ENCODE measurements around the gene VAC14. TPM values are rescaled to one million over a fixed set of nuclear protein-coding genes. Genes with fewer than 3 reads are reported as not detected.
"Not testable (repeated sequence)": the region's sequence is repeated elsewhere in the genome, so short reads cannot be mapped to it uniquely, and the experiment has no call there.

Gene VAC14
- total RNA-seq, 1 experiment from 2014 or later = 35.3 TPM

DNA sequence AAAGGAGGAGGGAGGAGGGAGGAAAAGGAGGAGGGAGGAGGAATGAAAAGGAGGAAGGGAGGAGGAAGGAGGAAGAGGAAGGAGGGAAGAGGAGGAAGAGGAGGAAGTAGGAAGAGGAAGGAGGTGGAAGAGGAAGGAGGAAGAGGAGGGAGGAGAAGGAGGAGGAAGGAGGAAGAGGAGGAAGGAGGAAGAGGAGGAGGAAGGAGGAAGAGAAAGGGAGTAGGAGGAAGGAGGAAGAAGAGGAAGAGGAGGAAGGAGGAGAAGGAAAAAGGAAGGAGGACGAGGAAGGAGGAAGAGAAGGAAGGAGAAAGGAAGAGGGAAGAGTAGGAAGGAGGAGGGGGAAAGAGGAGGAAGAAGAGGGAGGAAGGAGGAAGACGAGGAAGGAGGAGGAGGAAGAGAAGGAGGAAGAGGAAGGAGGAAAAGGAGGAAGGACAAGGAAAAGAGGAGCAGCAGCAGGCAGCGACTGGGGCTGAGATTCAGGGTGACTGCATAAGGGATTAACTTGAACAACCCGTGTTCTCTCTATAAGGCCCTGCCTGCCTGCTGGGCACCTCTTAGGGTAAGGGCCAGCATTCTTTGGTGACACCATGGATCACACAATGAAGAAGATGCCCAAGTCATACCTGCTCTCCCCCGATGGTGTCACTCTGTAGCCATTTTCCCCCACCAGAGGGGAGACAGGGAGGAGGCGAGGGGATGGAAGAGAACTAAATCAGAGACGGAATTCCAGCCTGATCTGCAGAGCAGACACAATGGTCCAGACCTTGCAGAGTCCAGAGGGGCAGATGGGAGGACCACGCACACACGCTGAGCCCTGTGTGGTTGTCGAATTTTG is 156.0 kb downstream of the VAC14 start:
- Histone ChIP-seq H3K9me3 (ENCODE audit: control insufficient read depth in 1 of 2, insufficient read depth in 1 of 2, low read depth in 1 of 2, low read length in 2 of 2) (no peaks in the 10 kb centered on the region), H3K9me2 (ENCODE audit: insufficient read depth) (no peaks in the 10 kb centered on the region), H3K27ac (ENCODE audit: low read depth, low read length) (no peak overlapping the region), H4K20me1 (ENCODE audit: insufficient read depth) (no peaks in the 10 kb centered on the region), H3K27me3 (ENCODE audit: insufficient read depth, low read length) (no peaks in the 10 kb centered on the region), H3K79me2 (ENCODE audit: insufficient read depth, low read length) (no peaks in the 10 kb centered on the region), H2AFZ (ENCODE audit: low read depth, low read length, poor library complexity, severe bottlenecking) (no peak overlapping the region), H3K36me3 (ENCODE audit: control insufficient read depth in 1 of 2, insufficient read depth in 2 of 2, low read length in 2 of 2) (no peaks in the 10 kb centered on the region), H3K4me1 (ENCODE audit: control insufficient read depth in 1 of 2, insufficient read depth in 2 of 2, low read length in 2 of 2) (no peaks in the 10 kb centered on the region), H3K4me3 (replicated peaks in 1 of 2; ENCODE audit: low read depth in 1 of 2, low read length in 2 of 2) (no peak overlapping the region), H3K9ac (ENCODE audit: low read length) (no peak overlapping the region), H3K4me2 (ENCODE audit: low read length) (no peak overlapping the region)
- intact Hi-C loops (cut with micrococcal nuclease) = no loop called here
- ChIA-PET RAD21 (ENCODE audit: low non-redundant PET in 1 of 2, low total read pairs in 2 of 2, uncharacterized antibody in 2 of 2, unreplicated experiment in 2 of 2) (interaction anchor here in 1 of 2 experiments (0.6 kb wide), 1 partner anchor 126 kb away, joined by 9 read pairs; no protein-coding TSS in a partner anchor), POLR2A (no interaction called here), CTCF (no interaction called here)
- no TSS peak for BruUV-seq (replicated peaks)
- no peak for DNase-seq (ENCODE audit: low read depth, low spot score)
- TF ChIP-seq RAD21 (IDR thresholded peaks at IDR 0.05; ENCODE audit: low read depth) (peak; percentile 46), CEBPB (IDR thresholded peaks at IDR 0.05; ENCODE audit: low read depth) (no peak), POLR2A (IDR thresholded peaks at IDR 0.05; ENCODE audit: borderline replicate concordance, extremely low read depth, insufficient read depth, insufficient read length) (no peak)
- TF ChIP-seq, protein P1, sequence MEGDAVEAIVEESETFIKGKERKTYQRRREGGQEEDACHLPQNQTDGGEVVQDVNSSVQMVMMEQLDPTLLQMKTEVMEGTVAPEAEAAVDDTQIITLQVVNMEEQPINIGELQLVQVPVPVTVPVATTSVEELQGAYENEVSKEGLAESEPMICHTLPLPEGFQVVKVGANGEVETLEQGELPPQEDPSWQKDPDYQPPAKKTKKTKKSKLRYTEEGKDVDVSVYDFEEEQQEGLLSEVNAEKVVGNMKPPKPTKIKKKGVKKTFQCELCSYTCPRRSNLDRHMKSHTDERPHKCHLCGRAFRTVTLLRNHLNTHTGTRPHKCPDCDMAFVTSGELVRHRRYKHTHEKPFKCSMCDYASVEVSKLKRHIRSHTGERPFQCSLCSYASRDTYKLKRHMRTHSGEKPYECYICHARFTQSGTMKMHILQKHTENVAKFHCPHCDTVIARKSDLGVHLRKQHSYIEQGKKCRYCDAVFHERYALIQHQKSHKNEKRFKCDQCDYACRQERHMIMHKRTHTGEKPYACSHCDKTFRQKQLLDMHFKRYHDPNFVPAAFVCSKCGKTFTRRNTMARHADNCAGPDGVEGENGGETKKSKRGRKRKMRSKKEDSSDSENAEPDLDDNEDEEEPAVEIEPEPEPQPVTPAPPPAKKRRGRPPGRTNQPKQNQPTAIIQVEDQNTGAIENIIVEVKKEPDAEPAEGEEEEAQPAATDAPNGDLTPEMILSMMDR (IDR thresholded peaks at IDR 0.05 in 2 of 3, conservative IDR thresholded peaks at IDR 0.05 in 1 of 3; ENCODE audit: borderline replicate concordance in 1 of 3, insufficient read depth in 1 of 3, low read depth in 2 of 3, low read length in 2 of 3) = peak in 2 of 3 experiments; percentile 31 to 34; a peak in 3 of 6 replicates
- peak; percentile 75 for ATAC-seq

DNA sequence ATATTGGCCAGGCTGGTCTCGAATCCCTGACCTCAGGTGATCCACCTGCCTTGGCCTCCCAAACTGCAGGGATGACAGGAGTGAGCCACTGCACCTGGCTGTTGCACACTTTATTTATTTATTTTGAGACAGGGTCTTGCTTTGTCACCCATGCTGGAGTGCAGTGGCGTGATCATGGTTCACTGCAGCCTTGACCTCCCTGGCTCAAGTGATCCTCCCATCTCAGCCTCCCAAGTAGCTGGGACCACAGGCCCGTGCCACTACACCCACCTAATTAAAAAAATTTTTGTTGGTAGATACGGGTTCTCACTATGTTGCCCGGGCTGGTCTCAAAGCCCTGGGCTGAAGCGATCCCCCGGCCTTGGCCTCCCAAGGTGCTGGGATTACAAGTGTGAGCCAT is 157.7 kb downstream of the VAC14 start:
- H2AFZ ChIP-seq (ENCODE audit: low read depth, low read length, poor library complexity, severe bottlenecking); intact Hi-C loops (cut with micrococcal nuclease); DNase-seq (ENCODE audit: low read depth, low spot score); BruUV-seq (replicated peaks); H3K79me2 ChIP-seq (ENCODE audit: insufficient read depth, low read length); H4K20me1 ChIP-seq (ENCODE audit: insufficient read depth); H3K4me3 ChIP-seq (replicated peaks in 1 of 2; ENCODE audit: low read depth in 1 of 2, low read length in 2 of 2); H3K9me2 ChIP-seq (ENCODE audit: insufficient read depth); CTCF ChIA-PET; RAD21 ChIA-PET (ENCODE audit: low non-redundant PET in 1 of 2, low total read pairs in 2 of 2, uncharacterized antibody in 2 of 2, unreplicated experiment in 2 of 2); H3K4me1 ChIP-seq (ENCODE audit: control insufficient read depth in 1 of 2, insufficient read depth in 2 of 2, low read length in 2 of 2); POLR2A ChIA-PET; H3K27ac ChIP-seq (ENCODE audit: low read depth, low read length); H3K36me3 ChIP-seq (ENCODE audit: control insufficient read depth in 1 of 2, insufficient read depth in 2 of 2, low read length in 2 of 2); H3K9ac ChIP-seq (ENCODE audit: low read length); ATAC-seq; H3K9me3 ChIP-seq (ENCODE audit: control insufficient read depth in 1 of 2, insufficient read depth in 1 of 2, low read depth in 1 of 2, low read length in 2 of 2); H3K27me3 ChIP-seq (ENCODE audit: insufficient read depth, low read length); H3K4me2 ChIP-seq (ENCODE audit: low read length): not testable (repeated sequence)
